ENCODE data around the gene ANKRD17. TPM values are rescaled to one million over a fixed set of nuclear protein-coding genes. Genes with fewer than 3 reads are reported as not detected.

ANKRD17 gene
- total RNA-seq, 1 experiment from 2014 or later = 51.2 TPM

DNA sequence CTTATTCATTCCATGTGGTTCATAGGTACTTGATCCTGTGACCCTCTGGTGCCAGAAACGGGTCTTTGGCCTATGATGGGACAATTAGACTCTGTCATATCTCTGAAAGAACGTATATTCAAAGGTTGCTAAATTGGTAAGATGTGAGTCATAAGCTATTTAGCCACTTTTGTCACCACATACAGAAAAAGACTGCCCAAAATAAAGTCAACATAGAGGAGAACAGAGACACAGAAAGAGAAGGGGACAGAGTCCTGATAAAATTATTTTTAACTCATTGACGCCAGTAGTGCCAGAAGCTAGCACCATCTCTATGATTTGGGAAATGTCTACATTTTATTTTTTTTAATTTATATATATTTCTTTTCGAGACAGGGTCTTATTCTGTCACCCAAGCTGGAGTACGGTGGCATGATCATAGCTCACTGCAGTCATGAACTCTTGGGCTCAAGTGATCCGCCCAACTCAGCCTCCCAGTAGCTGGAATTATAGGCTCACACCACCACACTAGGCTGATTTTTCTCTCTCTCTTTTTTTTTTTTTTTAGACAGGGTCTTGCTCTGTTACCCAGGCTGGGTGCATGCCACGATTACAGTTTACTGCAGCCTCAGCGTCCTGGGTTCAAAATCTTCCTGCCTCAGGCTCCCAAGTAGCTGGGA is 96.9 kb downstream of the ANKRD17 start:
- TF ChIP-seq EZH2phosphoT487 (IDR thresholded peaks at IDR 0.05; ENCODE audit: borderline replicate concordance, low read length) (no peak), CTCF (conservative IDR thresholded peaks at IDR 0.05; ENCODE audit: low read depth, low read length) (no peak), EZH2 (IDR thresholded peaks at IDR 0.05; ENCODE audit: low read length, unreplicated experiment) (no peak)
- intact Hi-C loops (cut with micrococcal nuclease) = no loop called here
- Histone ChIP-seq H2AFZ (ENCODE audit: low read length) (no peak overlapping the region), H4K20me1 (ENCODE audit: low read length) (no peaks in the 10 kb centered on the region), H3K9ac (ENCODE audit: low read length) (no peak overlapping the region), H3K27ac (ENCODE audit: low read length) (no peak overlapping the region), H3K79me2 (ENCODE audit: low read length) (peaks cover 23% of the 10 kb centered on the region), H3K9me3 (ENCODE audit: low read length) (no peaks in the 10 kb centered on the region), H3K4me3 (ENCODE audit: low read length) (no peak overlapping the region), H3K27me3 (ENCODE audit: low read length) (no peaks in the 10 kb centered on the region), H3K4me1 (ENCODE audit: insufficient read depth, low read length) (no peaks in the 10 kb centered on the region), H3K36me3 (ENCODE audit: low read depth, low read length) (peaks cover 45% of the 10 kb centered on the region), H3K4me2 (ENCODE audit: low read length) (no peak overlapping the region), H3F3A (ENCODE audit: low read length, unreplicated experiment) (no peaks in the 10 kb centered on the region), H3K9me2 (replicated peaks; ENCODE audit: low read length) (no peaks in the 10 kb centered on the region)
- BruUV-seq (replicated peaks) = no TSS peak
- DNase-seq (peak; percentile 8), ATAC-seq (no peak)
- ChIA-PET POLR2A (ENCODE audit: unreplicated experiment) (interaction anchor here (0.6 kb wide), 1 partner anchor 159 kb away, joined by 6 read pairs; no protein-coding TSS in a partner anchor), CTCF (no interaction called here)

- no peak for ATAC-seq
- no peak overlapping the region for H3K27ac ChIP-seq (ENCODE audit: low read length)
- H3K27me3 ChIP-seq (ENCODE audit: low read length) = no peaks in the 10 kb centered on the region
- H3K9me3 ChIP-seq (ENCODE audit: low read length) = no peaks in the 10 kb centered on the region
- BruUV-seq (replicated peaks) = no TSS peak
- H3K4me1 ChIP-seq (ENCODE audit: insufficient read depth, low read length) = no peaks in the 10 kb centered on the region
- no peak for DNase-seq
- ChIA-PET POLR2A (ENCODE audit: unreplicated experiment) (no interaction called here), CTCF (no interaction called here)
- H3K9ac ChIP-seq (ENCODE audit: low read length) = no peak overlapping the region
- no peak overlapping the region for H3K4me3 ChIP-seq (ENCODE audit: low read length)
- no peak overlapping the region for H3K4me2 ChIP-seq (ENCODE audit: low read length)
- H3F3A ChIP-seq (ENCODE audit: low read length, unreplicated experiment) = no peaks in the 10 kb centered on the region
- H2AFZ ChIP-seq (ENCODE audit: low read length) = no peak overlapping the region
- TF ChIP-seq CTCF (conservative IDR thresholded peaks at IDR 0.05; ENCODE audit: low read depth, low read length) = no peak
- TF ChIP-seq EZH2phosphoT487 (IDR thresholded peaks at IDR 0.05; ENCODE audit: borderline replicate concordance, low read length) = no peak
- no peak for TF ChIP-seq EZH2 (IDR thresholded peaks at IDR 0.05; ENCODE audit: low read length, unreplicated experiment)
- H3K9me2 ChIP-seq (replicated peaks; ENCODE audit: low read length) = no peaks in the 10 kb centered on the region
- intact Hi-C loops (cut with micrococcal nuclease) = no loop called here
- no peaks in the 10 kb centered on the region for H3K79me2 ChIP-seq (ENCODE audit: low read length)
- peaks cover 38% of the 10 kb centered on the region for H3K36me3 ChIP-seq (ENCODE audit: low read depth, low read length)
- no peaks in the 10 kb centered on the region for H4K20me1 ChIP-seq (ENCODE audit: low read length)
Observed at GRCh38 chr4:73156394-73156793, 102.2 kb downstream of the ANKRD17 start.

- Histone ChIP-seq H3K27me3 (ENCODE audit: low read length) (no peaks in the 10 kb centered on the region), H3K27ac (ENCODE audit: low read length) (no peak overlapping the region), H3K4me2 (ENCODE audit: low read length) (no peak overlapping the region), H3K36me3 (ENCODE audit: low read depth, low read length) (peaks cover 39% of the 10 kb centered on the region), H3K9me3 (ENCODE audit: low read length) (no peaks in the 10 kb centered on the region), H4K20me1 (ENCODE audit: low read length) (no peaks in the 10 kb centered on the region), H3F3A (ENCODE audit: low read length, unreplicated experiment) (no peaks in the 10 kb centered on the region), H3K4me3 (ENCODE audit: low read length) (no peak overlapping the region), H3K4me1 (ENCODE audit: insufficient read depth, low read length) (no peaks in the 10 kb centered on the region), H3K79me2 (ENCODE audit: low read length) (no peaks in the 10 kb centered on the region), H3K9ac (ENCODE audit: low read length) (no peak overlapping the region), H3K9me2 (replicated peaks; ENCODE audit: low read length) (no peaks in the 10 kb centered on the region), H2AFZ (ENCODE audit: low read length) (no peak overlapping the region)
- ATAC-seq (no peak), DNase-seq (no peak)
- no TSS peak for BruUV-seq (replicated peaks)
- CTCF ChIA-PET = no interaction called here
- no peak for TF ChIP-seq EZH2phosphoT487 (IDR thresholded peaks at IDR 0.05; ENCODE audit: borderline replicate concordance, low read length)
- no peak for TF ChIP-seq EZH2 (IDR thresholded peaks at IDR 0.05; ENCODE audit: low read length, unreplicated experiment)
- no peak for TF ChIP-seq CTCF (conservative IDR thresholded peaks at IDR 0.05; ENCODE audit: low read depth, low read length)
- POLR2A ChIA-PET (ENCODE audit: unreplicated experiment) = no interaction called here
- intact Hi-C loops (cut with micrococcal nuclease) = no loop called here
Observed at GRCh38 chr4:73152893-73153292, 105.7 kb downstream of the ANKRD17 start.
